ENCODE data around the gene SUSD1.

DNA sequence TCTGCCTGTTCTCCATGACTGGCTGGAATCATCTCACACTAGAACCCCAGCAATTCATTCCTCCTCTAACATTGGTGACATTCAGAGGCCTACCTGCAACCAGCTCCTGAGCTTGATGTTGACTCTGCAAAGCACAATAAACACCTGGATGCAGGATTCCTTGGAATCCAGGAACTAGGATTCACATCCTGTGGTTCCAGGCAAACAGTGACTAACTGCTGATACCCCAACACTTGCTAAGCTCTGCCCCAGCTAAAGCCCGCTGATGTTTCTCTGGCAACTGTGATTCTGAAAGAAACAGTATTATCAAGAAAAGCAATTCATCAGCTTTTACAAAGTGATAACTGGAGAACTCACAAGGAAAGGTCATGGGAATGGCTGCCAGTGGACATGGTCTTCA is 29.2 kb downstream of the SUSD1 start:
- TF ChIP-seq, protein P1, sequence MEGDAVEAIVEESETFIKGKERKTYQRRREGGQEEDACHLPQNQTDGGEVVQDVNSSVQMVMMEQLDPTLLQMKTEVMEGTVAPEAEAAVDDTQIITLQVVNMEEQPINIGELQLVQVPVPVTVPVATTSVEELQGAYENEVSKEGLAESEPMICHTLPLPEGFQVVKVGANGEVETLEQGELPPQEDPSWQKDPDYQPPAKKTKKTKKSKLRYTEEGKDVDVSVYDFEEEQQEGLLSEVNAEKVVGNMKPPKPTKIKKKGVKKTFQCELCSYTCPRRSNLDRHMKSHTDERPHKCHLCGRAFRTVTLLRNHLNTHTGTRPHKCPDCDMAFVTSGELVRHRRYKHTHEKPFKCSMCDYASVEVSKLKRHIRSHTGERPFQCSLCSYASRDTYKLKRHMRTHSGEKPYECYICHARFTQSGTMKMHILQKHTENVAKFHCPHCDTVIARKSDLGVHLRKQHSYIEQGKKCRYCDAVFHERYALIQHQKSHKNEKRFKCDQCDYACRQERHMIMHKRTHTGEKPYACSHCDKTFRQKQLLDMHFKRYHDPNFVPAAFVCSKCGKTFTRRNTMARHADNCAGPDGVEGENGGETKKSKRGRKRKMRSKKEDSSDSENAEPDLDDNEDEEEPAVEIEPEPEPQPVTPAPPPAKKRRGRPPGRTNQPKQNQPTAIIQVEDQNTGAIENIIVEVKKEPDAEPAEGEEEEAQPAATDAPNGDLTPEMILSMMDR (IDR thresholded peaks at IDR 0.05), result no peak
- TF ChIP-seq POLR2A (IDR thresholded peaks at IDR 0.05) (no peak), POLR2AphosphoS5 (IDR thresholded peaks at IDR 0.05) (peak in 1 of 3 donors; percentile 13)

Measured in stomach (tissue), 4 donors.